Measurements from ENCODE around the gene RMI2. TPM values are rescaled to one million over a fixed set of nuclear protein-coding genes. Genes with fewer than 3 reads are reported as not detected.

Gene RMI2
- total and polyA plus RNA-seq, 5 experiments from 2014 or later, result 1.3 to 13.5 (median 2.8) TPM

- H3K4me1 Mint-ChIP-seq, result peaks cover 16 to 54% (median 36%) of the 10 kb centered on the region in 4 donors
- no peak for ATAC-seq
- DNase-seq, result no peak
- no peaks in the 10 kb centered on the region for H3K36me3 Mint-ChIP-seq
- no peaks in the 10 kb centered on the region for H3K27me3 Mint-ChIP-seq
- POLR2A ChIA-PET, result interaction anchor here (1.1 to 1.3 kb wide), 2 partner anchors 9 to 29 kb away, joined by 3 read pairs; no protein-coding TSS in a partner anchor
- peak overlapping the region in 2 of 10 donors; percentile 2 to 60 for H3K27ac Mint-ChIP-seq
- no peak overlapping the region for H3K4me3 Mint-ChIP-seq
- peaks cover 0 to 3% (median 0%) of the 10 kb centered on the region in 9 donors for H3K9me3 Mint-ChIP-seq
These were observed 19.7 kb upstream of the RMI2 start for GRCh38 chr16:11325404-11326083.

- POLR2A ChIA-PET, result no interaction called here
- peaks cover 0 to 3% (median 0%) of the 10 kb centered on the region in 9 donors for H3K9me3 Mint-ChIP-seq
- DNase-seq (no peak), ATAC-seq (no peak)
- peak overlapping the region in 3 of 10 donors; percentile 51 to 86 (median 60) for H3K27ac Mint-ChIP-seq
- no peak overlapping the region for H3K4me3 Mint-ChIP-seq
- H3K4me1 Mint-ChIP-seq, result peaks cover 16 to 59% (median 37%) of the 10 kb centered on the region in 4 donors
- H3K27me3 Mint-ChIP-seq, result no peaks in the 10 kb centered on the region
- H3K36me3 Mint-ChIP-seq, result no peaks in the 10 kb centered on the region
These were observed 19.0 kb upstream of the RMI2 start for GRCh38 chr16:11326084-11326736.

- H3K27ac Mint-ChIP-seq, result peak overlapping the region in 7 of 10 donors; percentile 12 to 86 (median 48)
- POLR2A ChIA-PET, result no interaction called here
- ATAC-seq, result no peak
- H3K4me3 Mint-ChIP-seq, result peak overlapping the region in 1 of 10 donors; percentile 54
- H3K4me1 Mint-ChIP-seq, result peaks cover 16 to 59% (median 37%) of the 10 kb centered on the region in 4 donors
- H3K36me3 Mint-ChIP-seq, result no peaks in the 10 kb centered on the region
- peaks cover 0 to 3% (median 0%) of the 10 kb centered on the region in 9 donors for H3K9me3 Mint-ChIP-seq
- no peaks in the 10 kb centered on the region for H3K27me3 Mint-ChIP-seq
- DNase-seq, result no peak
These were observed 18.5 kb upstream of the RMI2 start for GRCh38 chr16:11326737-11327276.

GRCh38 chr16:11327277-11328171 lies 17.7 kb upstream of the RMI2 start:
- peaks cover 13 to 59% (median 37%) of the 10 kb centered on the region in 4 donors for H3K4me1 Mint-ChIP-seq
- POLR2A ChIA-PET, result interaction anchor here (0.9 to 1.2 kb wide), 5 partner anchors 13 to 72 kb away, joined by 3 to 5 read pairs (median 3); partner anchors contain the start of gene SOCS1
- H3K27me3 Mint-ChIP-seq, result no peaks in the 10 kb centered on the region
- no peak for ATAC-seq
- no peak for DNase-seq
- peaks cover 0 to 3% (median 0%) of the 10 kb centered on the region in 9 donors for H3K9me3 Mint-ChIP-seq
- no peaks in the 10 kb centered on the region for H3K36me3 Mint-ChIP-seq
- H3K27ac Mint-ChIP-seq, result peak overlapping the region in 5 of 10 donors; percentile 47 to 93 (median 85)
- H3K4me3 Mint-ChIP-seq, result peak overlapping the region in 4 of 10 donors; percentile 38 to 71 (median 62)

GRCh38 chr16:11328172-11329070 lies 16.8 kb upstream of the RMI2 start:
- peak; percentile 92 to 94 for ATAC-seq
- H3K4me1 Mint-ChIP-seq, result peaks cover 13 to 59% (median 36%) of the 10 kb centered on the region in 4 donors
- H3K27ac Mint-ChIP-seq, result peak overlapping the region; percentile 61 to 93 (median 78)
- H3K4me3 Mint-ChIP-seq, result peak overlapping the region; percentile 14 to 83 (median 74)
- no peaks in the 10 kb centered on the region for H3K27me3 Mint-ChIP-seq
- peaks cover 0 to 3% (median 0%) of the 10 kb centered on the region in 9 donors for H3K9me3 Mint-ChIP-seq
- DNase-seq, result peak in 9 of 10 donors; percentile 13 to 78 (median 44)
- POLR2A ChIA-PET, result interaction anchor here (0.9 to 1.2 kb wide), 6 partner anchors 9 to 73 kb away, joined by 3 to 5 read pairs (median 3); partner anchors contain the start of gene SOCS1
- H3K36me3 Mint-ChIP-seq, result no peaks in the 10 kb centered on the region

- no peaks in the 10 kb centered on the region for H3K27me3 Mint-ChIP-seq
- H3K9me3 Mint-ChIP-seq, result peaks cover 0 to 3% (median 0%) of the 10 kb centered on the region in 9 donors
- ATAC-seq, result peak; percentile 24 to 36
- H3K36me3 Mint-ChIP-seq, result no peaks in the 10 kb centered on the region
- peak overlapping the region; percentile 30 to 93 (median 78) for H3K27ac Mint-ChIP-seq
- POLR2A ChIA-PET, result interaction anchor here (0.9 to 1.7 kb wide), 6 partner anchors 10 to 73 kb away, joined by 3 to 5 read pairs (median 4); partner anchors contain the start of gene SOCS1
- peak overlapping the region; percentile 14 to 83 (median 74) for H3K4me3 Mint-ChIP-seq
- DNase-seq, result no peak
- H3K4me1 Mint-ChIP-seq, result peaks cover 13 to 59% (median 36%) of the 10 kb centered on the region in 4 donors
These were observed 16.2 kb upstream of the RMI2 start for GRCh38 chr16:11329071-11329491.

GRCh38 chr16:11329891-11330290 lies 15.4 kb upstream of the RMI2 start:
- no peaks in the 10 kb centered on the region for H3K36me3 Mint-ChIP-seq
- H3K9me3 Mint-ChIP-seq, result peaks cover 0 to 3% (median 0%) of the 10 kb centered on the region in 9 donors
- peak overlapping the region in 2 of 10 donors; percentile 82 to 85 for H3K27ac Mint-ChIP-seq
- DNase-seq (no peak), ATAC-seq (no peak)
- POLR2A ChIA-PET, result interaction anchor here (1.0 to 1.7 kb wide), 5 partner anchors 9 to 74 kb away, joined by 3 to 5 read pairs (median 3); partner anchors contain the start of gene SOCS1
- H3K27me3 Mint-ChIP-seq, result no peaks in the 10 kb centered on the region
- H3K4me1 Mint-ChIP-seq, result peaks cover 11 to 56% (median 33%) of the 10 kb centered on the region in 4 donors
- H3K4me3 Mint-ChIP-seq, result no peak overlapping the region

GRCh38 chr16:11330526-11331237 lies 14.6 kb upstream of the RMI2 start:
- no peaks in the 10 kb centered on the region for H3K36me3 Mint-ChIP-seq
- POLR2A ChIA-PET, result interaction anchor here (0.7 to 1.7 kb wide), 5 partner anchors 10 to 75 kb away, joined by 3 to 5 read pairs (median 4); partner anchors contain the start of gene SOCS1
- H3K4me3 Mint-ChIP-seq, result peak overlapping the region in 2 of 10 donors; percentile 11 to 38
- no peak for ATAC-seq
- H3K4me1 Mint-ChIP-seq, result peaks cover 11 to 48% (median 27%) of the 10 kb centered on the region in 4 donors
- no peaks in the 10 kb centered on the region for H3K27me3 Mint-ChIP-seq
- no peak for DNase-seq
- peaks cover 0 to 3% (median 0%) of the 10 kb centered on the region in 9 donors for H3K9me3 Mint-ChIP-seq
- H3K27ac Mint-ChIP-seq, result peak overlapping the region in 4 of 10 donors; percentile 22 to 78 (median 62)

GRCh38 chr16:11331967-11332366 lies 13.3 kb upstream of the RMI2 start:
- no peak overlapping the region for H3K4me3 Mint-ChIP-seq
- peaks cover 9 to 36% (median 25%) of the 10 kb centered on the region in 4 donors for H3K4me1 Mint-ChIP-seq
- DNase-seq (no peak), ATAC-seq (no peak)
- H3K9me3 Mint-ChIP-seq, result peaks cover 0 to 3% (median 0%) of the 10 kb centered on the region in 9 donors
- H3K27me3 Mint-ChIP-seq, result no peaks in the 10 kb centered on the region
- H3K36me3 Mint-ChIP-seq, result no peaks in the 10 kb centered on the region
- peak overlapping the region in 1 of 10 donors; percentile 31 for H3K27ac Mint-ChIP-seq
- POLR2A ChIA-PET, result interaction anchor here (0.6 kb wide), 1 partner anchor 35 kb away, joined by 5 read pairs; no protein-coding TSS in a partner anchor

- POLR2A ChIA-PET, result no interaction called here
- H3K27me3 Mint-ChIP-seq, result no peaks in the 10 kb centered on the region
These were observed 12.2 kb upstream of the RMI2 start for GRCh38 chr16:11333010-11333409.

More at GRCh38 chr16:11333010-11333409, 12.2 kb upstream of the RMI2 start:
- Mint-ChIP-seq H3K36me3 (no peaks in the 10 kb centered on the region), H3K4me1 (peaks cover 8 to 25% (median 18%) of the 10 kb centered on the region in 4 donors), H3K27ac (no peak overlapping the region), H3K4me3 (no peak overlapping the region), H3K9me3 (peaks cover 0 to 1% (median 0%) of the 10 kb centered on the region in 9 donors)
- ATAC-seq (no peak), DNase-seq (no peak)

All from naive thymus-derived CD8-positive, alpha-beta T cell (primary cell).